ENCODE measurements around the gene MAD1L1.
A peak's percentile ranks its signal among the peaks of the same experiment; 100 is the strongest.

The MAD1L1 gene

GRCh38 chr7:2199528-2199927 is 33.2 kb downstream of the MAD1L1 start:
- DNase-seq: no peak

GRCh38 chr7:2198760-2199159 is 34.0 kb downstream of the MAD1L1 start:
- DNase-seq: no peak

GRCh38 chr7:2198206-2198605 is 34.5 kb downstream of the MAD1L1 start:
- no peak for DNase-seq

GRCh38 chr7:2197436-2198155 is 35.1 kb downstream of the MAD1L1 start:
- DNase-seq: no peak

GRCh38 chr7:2196381-2197378 is 36.1 kb downstream of the MAD1L1 start:
- DNase-seq: no peak

- DNase-seq: no peak
Measured at GRCh38 chr7:2195400-2196246, 37.1 kb downstream of the MAD1L1 start.

GRCh38 chr7:2193575-2194305 is 39.0 kb downstream of the MAD1L1 start:
- DNase-seq: no peak

- no peak for DNase-seq
Measured at GRCh38 chr7:2192831-2193534, 39.8 kb downstream of the MAD1L1 start.

- no peak for DNase-seq
Measured at GRCh38 chr7:2191016-2191415, 41.7 kb downstream of the MAD1L1 start.

- no peak for DNase-seq
Measured at GRCh38 chr7:2190531-2190930, 42.2 kb downstream of the MAD1L1 start.

- DNase-seq: no peak
Measured at GRCh38 chr7:2186166-2186565, 46.6 kb downstream of the MAD1L1 start.

- DNase-seq: no peak
Measured at GRCh38 chr7:2185715-2186114, 47.0 kb downstream of the MAD1L1 start.

GRCh38 chr7:2182461-2182860 is 50.3 kb downstream of the MAD1L1 start:
- no peak for DNase-seq

- DNase-seq: no peak
Measured at GRCh38 chr7:2181077-2181854, 51.5 kb downstream of the MAD1L1 start.

GRCh38 chr7:2180081-2180480 is 52.7 kb downstream of the MAD1L1 start:
- DNase-seq: no peak

- DNase-seq: peak; percentile 4 to 10
Measured at GRCh38 chr7:2175514-2175913, 57.2 kb downstream of the MAD1L1 start.

- no peak for DNase-seq
Measured at GRCh38 chr7:2175091-2175490, 57.7 kb downstream of the MAD1L1 start.

- no peak for DNase-seq
Measured at GRCh38 chr7:2173189-2173827, 59.4 kb downstream of the MAD1L1 start.

GRCh38 chr7:2172311-2173188 is 60.2 kb downstream of the MAD1L1 start:
- no peak for DNase-seq
